GM12891 (cell line): ENCODE data around the gene RAB23.

Experiments used
- PAX5 ChIP-seq: IDR thresholded peaks from 2 replicates; pipeline ENCODE4 v1.6.1; 2011; ENCODE audit warnings: low read length, moderate library complexity, mild to moderate bottlenecking; ENCODE audit not compliant: insufficient read depth, severe bottlenecking
- POLR2A ChIP-seq: IDR thresholded peaks from 2 replicates; pipeline ENCODE4 v1.6.1; 2011; ENCODE audit warnings: low read depth, low read length, control low read depth
- POLR2AphosphoS5 ChIP-seq: IDR thresholded peaks from 2 replicates; pipeline ENCODE4 v1.6.1; 2011; ENCODE audit warnings: low read depth, low read length, control low read depth
- POU2F2 ChIP-seq: IDR thresholded peaks from 2 replicates; pipeline ENCODE4 v1.6.1; 2011; ENCODE audit warnings: low read depth, mild to moderate bottlenecking, control low read depth, low read length, moderate library complexity
- TAF1 ChIP-seq: IDR thresholded peaks from 2 replicates; pipeline ENCODE4 v1.6.1; 2011; ENCODE audit warnings: low read depth, low read length, control low read depth

GRCh38 chr6:57242505-57242904 lies 20.4 kb upstream of the RAB23 start:
- no peak for TF ChIP-seq POU2F2
- TF ChIP-seq POLR2AphosphoS5 = no peak
- TF ChIP-seq POLR2A = no peak
- no peak for TF ChIP-seq TAF1
- TF ChIP-seq PAX5 = no peak
